ENCODE data around the gene STK24. TPM values are rescaled to one million over a fixed set of nuclear protein-coding genes. Genes with fewer than 3 reads are reported as not detected.
"Not testable (repeated sequence)": the region's sequence is repeated elsewhere in the genome, so short reads cannot be mapped to it uniquely, and the experiment has no call there.

STK24 gene
- total RNA-seq, 2 donors from 2014 or later = 73.0 to 90.1 TPM

- DNase-seq (ENCODE audit: low spot score) (no peak), ATAC-seq (no peak)
- no peaks in the 10 kb centered on the region for H3K9me3 Mint-ChIP-seq
- H3K4me1 Mint-ChIP-seq (ENCODE audit: low read depth in 2 of 2) = peaks cover 42 to 54% of the 10 kb centered on the region in 2 donors
- peak overlapping the region; percentile 90 for H3K4me3 Mint-ChIP-seq
- H3K27ac Mint-ChIP-seq = peak overlapping the region; percentile 86 to 91
- H3K36me3 Mint-ChIP-seq = no peaks in the 10 kb centered on the region
- no peaks in the 10 kb centered on the region for H3K27me3 Mint-ChIP-seq
Measured at GRCh38 chr13:98575904-98576199, 1.1 kb downstream of the STK24 start.

- Mint-ChIP-seq H3K27ac (peak overlapping the region; percentile 86 to 91), H3K4me3 (peak overlapping the region; percentile 90), H3K36me3 (no peaks in the 10 kb centered on the region), H3K4me1 (ENCODE audit: low read depth in 2 of 2) (peaks cover 44 to 60% of the 10 kb centered on the region in 2 donors), H3K27me3 (no peaks in the 10 kb centered on the region), H3K9me3 (no peaks in the 10 kb centered on the region)
- ATAC-seq = no peak
- DNase-seq (ENCODE audit: low spot score) = no peak
Measured at GRCh38 chr13:98575009-98575903, 1.7 kb downstream of the STK24 start.

- ATAC-seq = no peak
Measured at GRCh38 chr13:98571955-98572662, 4.8 kb downstream of the STK24 start.

GRCh38 chr13:98570929-98571372, 6.0 kb downstream of the STK24 start:
- Mint-ChIP-seq H3K4me1 (ENCODE audit: low read depth in 2 of 2) (peaks cover 64 to 96% of the 10 kb centered on the region in 2 donors), H3K4me3 (peak overlapping the region; percentile 71), H3K27me3 (no peaks in the 10 kb centered on the region), H3K9me3 (no peaks in the 10 kb centered on the region), H3K27ac (peak overlapping the region; percentile 77 to 84), H3K36me3 (peaks cover 7% of the 10 kb centered on the region)
- peak; percentile 83 to 86 for ATAC-seq
- no peak for DNase-seq (ENCODE audit: low spot score)

More at GRCh38 chr13:98571955-98572662, 4.8 kb downstream of the STK24 start:
- Mint-ChIP-seq H3K27ac (peak overlapping the region; percentile 77 to 84), H3K4me1 (ENCODE audit: low read depth in 2 of 2) (peaks cover 55 to 85% of the 10 kb centered on the region in 2 donors), H3K36me3 (peaks cover 7% of the 10 kb centered on the region), H3K4me3 (peak overlapping the region; percentile 71), H3K27me3 (no peaks in the 10 kb centered on the region), H3K9me3 (no peaks in the 10 kb centered on the region)
- no peak for DNase-seq (ENCODE audit: low spot score)

- not testable (repeated sequence) for H3K9me3 Mint-ChIP-seq; H3K36me3 Mint-ChIP-seq; ATAC-seq; DNase-seq (ENCODE audit: low spot score); H3K27me3 Mint-ChIP-seq
- H3K27ac Mint-ChIP-seq = peak overlapping the region in 1 of 2 donors; percentile 19
- H3K4me1 Mint-ChIP-seq (ENCODE audit: low read depth in 2 of 2) = peaks cover 62 to 91% of the 10 kb centered on the region in 2 donors
- peak overlapping the region; percentile 38 for H3K4me3 Mint-ChIP-seq
Measured at GRCh38 chr13:98569494-98570367, 7.2 kb downstream of the STK24 start.

- H3K27me3 Mint-ChIP-seq = no peaks in the 10 kb centered on the region
- H3K27ac Mint-ChIP-seq = peak overlapping the region in 1 of 2 donors; percentile 19
- DNase-seq (ENCODE audit: low spot score) (no peak), ATAC-seq (no peak)
- peaks cover 7% of the 10 kb centered on the region for H3K36me3 Mint-ChIP-seq
- no peaks in the 10 kb centered on the region for H3K9me3 Mint-ChIP-seq
- no peak overlapping the region for H3K4me3 Mint-ChIP-seq
- H3K4me1 Mint-ChIP-seq (ENCODE audit: low read depth in 2 of 2) = peaks cover 64 to 91% of the 10 kb centered on the region in 2 donors
Measured at GRCh38 chr13:98568918-98569317, 8.0 kb downstream of the STK24 start.

GRCh38 chr13:98567140-98567539, 9.8 kb downstream of the STK24 start:
- Mint-ChIP-seq H3K36me3 (peaks cover 7% of the 10 kb centered on the region), H3K27me3 (no peaks in the 10 kb centered on the region), H3K4me3 (no peak overlapping the region), H3K4me1 (ENCODE audit: low read depth in 2 of 2) (peaks cover 67 to 87% of the 10 kb centered on the region in 2 donors), H3K9me3 (no peaks in the 10 kb centered on the region), H3K27ac (peak overlapping the region in 1 of 2 donors; percentile 41)
- no peak for ATAC-seq
- no peak for DNase-seq (ENCODE audit: low spot score)

- no peaks in the 10 kb centered on the region for H3K27me3 Mint-ChIP-seq
- no peak overlapping the region for H3K4me3 Mint-ChIP-seq
- DNase-seq (ENCODE audit: low spot score) (no peak), ATAC-seq (no peak)
- peaks cover 7% of the 10 kb centered on the region for H3K36me3 Mint-ChIP-seq
- peaks cover 65 to 79% of the 10 kb centered on the region in 2 donors for H3K4me1 Mint-ChIP-seq (ENCODE audit: low read depth in 2 of 2)
- peak overlapping the region in 1 of 2 donors; percentile 64 for H3K27ac Mint-ChIP-seq
- H3K9me3 Mint-ChIP-seq = no peaks in the 10 kb centered on the region
Measured at GRCh38 chr13:98565726-98566565, 11.0 kb downstream of the STK24 start.

GRCh38 chr13:98564204-98564603, 12.7 kb downstream of the STK24 start:
- Mint-ChIP-seq H3K9me3 (no peaks in the 10 kb centered on the region), H3K4me1 (ENCODE audit: low read depth in 2 of 2) (peaks cover 68 to 75% of the 10 kb centered on the region in 2 donors), H3K36me3 (peaks cover 6% of the 10 kb centered on the region), H3K27ac (peak overlapping the region in 1 of 2 donors; percentile 34), H3K27me3 (no peaks in the 10 kb centered on the region), H3K4me3 (peak overlapping the region; percentile 68)
- ATAC-seq (no peak), DNase-seq (ENCODE audit: low spot score) (no peak)

GRCh38 chr13:98563071-98563470, 13.8 kb downstream of the STK24 start:
- no peaks in the 10 kb centered on the region for H3K9me3 Mint-ChIP-seq
- H3K36me3 Mint-ChIP-seq = no peaks in the 10 kb centered on the region
- no peak for DNase-seq (ENCODE audit: low spot score)
- peaks cover 67 to 72% of the 10 kb centered on the region in 2 donors for H3K4me1 Mint-ChIP-seq (ENCODE audit: low read depth in 2 of 2)
- no peaks in the 10 kb centered on the region for H3K27me3 Mint-ChIP-seq
- H3K27ac Mint-ChIP-seq = peak overlapping the region; percentile 34 to 62
- H3K4me3 Mint-ChIP-seq = peak overlapping the region; percentile 68
- ATAC-seq = peak in 1 of 2 donors; percentile 48

GRCh38 chr13:98559169-98559568, 17.7 kb downstream of the STK24 start:
- DNase-seq (ENCODE audit: low spot score) = no peak
- Mint-ChIP-seq H3K27me3 (no peaks in the 10 kb centered on the region), H3K36me3 (no peaks in the 10 kb centered on the region), H3K4me1 (ENCODE audit: low read depth in 2 of 2) (peaks cover 69 to 71% of the 10 kb centered on the region in 2 donors), H3K4me3 (no peak overlapping the region), H3K27ac (peak overlapping the region in 1 of 2 donors; percentile 30), H3K9me3 (no peaks in the 10 kb centered on the region)
- no peak for ATAC-seq

- DNase-seq (ENCODE audit: low spot score) (no peak), ATAC-seq (no peak)
- Mint-ChIP-seq H3K9me3 (no peaks in the 10 kb centered on the region), H3K4me3 (no peak overlapping the region), H3K27me3 (no peaks in the 10 kb centered on the region), H3K36me3 (no peaks in the 10 kb centered on the region), H3K27ac (no peak overlapping the region), H3K4me1 (ENCODE audit: low read depth in 2 of 2) (peaks cover 68 to 69% of the 10 kb centered on the region in 2 donors)
Measured at GRCh38 chr13:98557937-98558792, 18.7 kb downstream of the STK24 start.

All from natural killer cell treated with Interleukin-12 subunit alpha and Interleukin-12 subunit beta and Interleukin-15 and Interleukin-18, amount 100 ng/mL, for 72 hours (primary cell).